H1 (cell line): ENCODE data around the gene KRT76. TPM values are rescaled to one million over a fixed set of nuclear protein-coding genes. Genes with fewer than 3 reads are reported as not detected.

Experiments used
- JUND ChIP-seq: IDR thresholded peaks from 2 replicates; pipeline ENCODE4 v1.6.1; 2011; ENCODE audit warnings: mild to moderate bottlenecking, improper control_type of control experiment, low read length
- PHF8 ChIP-seq: fragments of 200-600 bp; sonication (generic); conservative IDR thresholded peaks from 2 replicates; pipeline ENCODE4 v1.7.1; 2012; ENCODE audit warnings: low read depth, mild to moderate bottlenecking, inconsistent platforms, low read length, moderate library complexity
- POU5F1 ChIP-seq: IDR thresholded peaks from 2 replicates; pipeline ENCODE4 v1.6.1; 2011; ENCODE audit warnings: low read depth, mild to moderate bottlenecking, low read length, moderate library complexity
- RBBP5 ChIP-seq: IDR thresholded peaks from 2 replicates; pipeline ENCODE4 v1.7.1; 2012; ENCODE audit warnings: low read depth, mild to moderate bottlenecking, inconsistent platforms, low read length, moderate library complexity, borderline replicate concordance
- RFX5 ChIP-seq: IDR thresholded peaks from 2 replicates; pipeline ENCODE4 v1.6.1; 2011; ENCODE audit warnings: low read depth, low read length, improper control_type of control experiment, borderline replicate concordance
- RXRA ChIP-seq: IDR thresholded peaks from 2 replicates; pipeline ENCODE4 v1.6.1; 2011; ENCODE audit warnings: low read depth, mild to moderate bottlenecking, low read length, moderate library complexity; ENCODE audit not compliant: insufficient read depth
- TAF1 ChIP-seq: IDR thresholded peaks from 2 replicates; pipeline ENCODE4 v1.6.1; 2011; ENCODE audit warnings: mild to moderate bottlenecking, low read depth, low read length
- polyA plus RNA-seq, 7 experiments: library from polyadenylated mRNA; depleted of rRNA in 3 of 7; stranded (reverse) in 5 of 7; unstranded in 2 of 7; fragments of >200 nt in 5 of 7; fragments of 200-250 nt in 2 of 7; gene quantifications; 1 replicate in 5 of 7; 2 replicates in 1 of 7; 4 replicates in 1 of 7; pipeline versions ENCODE4 v1.2.1 to v1.2.3, GENCODE V29; 2011 to 2013; ENCODE audit warnings: missing spikeins in 2 of 7, mixed read lengths in 2 of 7
- total RNA-seq: library from RNA; stranded (reverse); fragmentation: NEBNext Ultra II Directional; extraction: Animal tissue kit (Norgen Biotek cat#: 25700); gene quantifications from 2 replicates; pipeline ENCODE4 v1.2.1, GENCODE V29; 2021
- TF ChIP-seq, protein P1 (sequence below): fragments of 300-600 bp; sonication (generic); IDR thresholded peaks from 2 replicates; pipeline ENCODE4 v1.7.1; 2012; ENCODE audit warnings: low read length, moderate library complexity, mild to moderate bottlenecking, inconsistent platforms; ENCODE audit not compliant: insufficient replicate concordance

Gene KRT76
- total and polyA plus RNA-seq, 2 of the 8 experiments (the other 6 are each of a cell fraction or from before 2014, with no cell fraction given) = not detected

DNA sequence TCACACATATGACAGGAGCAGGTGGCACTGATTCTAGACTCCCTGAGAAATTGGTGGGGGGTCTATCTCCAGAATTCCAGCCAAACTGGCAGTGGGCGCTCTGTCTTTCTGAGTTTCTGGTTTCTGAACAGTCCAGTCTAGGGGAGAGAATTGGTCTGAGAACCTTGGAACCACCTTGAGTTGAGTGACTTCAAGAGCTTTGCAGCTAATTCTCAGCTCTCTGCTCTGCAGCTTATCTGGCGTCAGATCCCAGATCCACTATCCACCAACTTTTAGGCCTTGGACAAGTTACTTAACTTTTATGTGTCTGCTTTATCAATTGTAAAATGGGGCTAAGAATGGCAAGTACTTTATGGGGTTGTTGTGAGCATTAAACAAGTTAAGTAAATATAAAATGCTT, 1.7 kb upstream of the KRT76 start (continued):
- TF ChIP-seq, protein P1, sequence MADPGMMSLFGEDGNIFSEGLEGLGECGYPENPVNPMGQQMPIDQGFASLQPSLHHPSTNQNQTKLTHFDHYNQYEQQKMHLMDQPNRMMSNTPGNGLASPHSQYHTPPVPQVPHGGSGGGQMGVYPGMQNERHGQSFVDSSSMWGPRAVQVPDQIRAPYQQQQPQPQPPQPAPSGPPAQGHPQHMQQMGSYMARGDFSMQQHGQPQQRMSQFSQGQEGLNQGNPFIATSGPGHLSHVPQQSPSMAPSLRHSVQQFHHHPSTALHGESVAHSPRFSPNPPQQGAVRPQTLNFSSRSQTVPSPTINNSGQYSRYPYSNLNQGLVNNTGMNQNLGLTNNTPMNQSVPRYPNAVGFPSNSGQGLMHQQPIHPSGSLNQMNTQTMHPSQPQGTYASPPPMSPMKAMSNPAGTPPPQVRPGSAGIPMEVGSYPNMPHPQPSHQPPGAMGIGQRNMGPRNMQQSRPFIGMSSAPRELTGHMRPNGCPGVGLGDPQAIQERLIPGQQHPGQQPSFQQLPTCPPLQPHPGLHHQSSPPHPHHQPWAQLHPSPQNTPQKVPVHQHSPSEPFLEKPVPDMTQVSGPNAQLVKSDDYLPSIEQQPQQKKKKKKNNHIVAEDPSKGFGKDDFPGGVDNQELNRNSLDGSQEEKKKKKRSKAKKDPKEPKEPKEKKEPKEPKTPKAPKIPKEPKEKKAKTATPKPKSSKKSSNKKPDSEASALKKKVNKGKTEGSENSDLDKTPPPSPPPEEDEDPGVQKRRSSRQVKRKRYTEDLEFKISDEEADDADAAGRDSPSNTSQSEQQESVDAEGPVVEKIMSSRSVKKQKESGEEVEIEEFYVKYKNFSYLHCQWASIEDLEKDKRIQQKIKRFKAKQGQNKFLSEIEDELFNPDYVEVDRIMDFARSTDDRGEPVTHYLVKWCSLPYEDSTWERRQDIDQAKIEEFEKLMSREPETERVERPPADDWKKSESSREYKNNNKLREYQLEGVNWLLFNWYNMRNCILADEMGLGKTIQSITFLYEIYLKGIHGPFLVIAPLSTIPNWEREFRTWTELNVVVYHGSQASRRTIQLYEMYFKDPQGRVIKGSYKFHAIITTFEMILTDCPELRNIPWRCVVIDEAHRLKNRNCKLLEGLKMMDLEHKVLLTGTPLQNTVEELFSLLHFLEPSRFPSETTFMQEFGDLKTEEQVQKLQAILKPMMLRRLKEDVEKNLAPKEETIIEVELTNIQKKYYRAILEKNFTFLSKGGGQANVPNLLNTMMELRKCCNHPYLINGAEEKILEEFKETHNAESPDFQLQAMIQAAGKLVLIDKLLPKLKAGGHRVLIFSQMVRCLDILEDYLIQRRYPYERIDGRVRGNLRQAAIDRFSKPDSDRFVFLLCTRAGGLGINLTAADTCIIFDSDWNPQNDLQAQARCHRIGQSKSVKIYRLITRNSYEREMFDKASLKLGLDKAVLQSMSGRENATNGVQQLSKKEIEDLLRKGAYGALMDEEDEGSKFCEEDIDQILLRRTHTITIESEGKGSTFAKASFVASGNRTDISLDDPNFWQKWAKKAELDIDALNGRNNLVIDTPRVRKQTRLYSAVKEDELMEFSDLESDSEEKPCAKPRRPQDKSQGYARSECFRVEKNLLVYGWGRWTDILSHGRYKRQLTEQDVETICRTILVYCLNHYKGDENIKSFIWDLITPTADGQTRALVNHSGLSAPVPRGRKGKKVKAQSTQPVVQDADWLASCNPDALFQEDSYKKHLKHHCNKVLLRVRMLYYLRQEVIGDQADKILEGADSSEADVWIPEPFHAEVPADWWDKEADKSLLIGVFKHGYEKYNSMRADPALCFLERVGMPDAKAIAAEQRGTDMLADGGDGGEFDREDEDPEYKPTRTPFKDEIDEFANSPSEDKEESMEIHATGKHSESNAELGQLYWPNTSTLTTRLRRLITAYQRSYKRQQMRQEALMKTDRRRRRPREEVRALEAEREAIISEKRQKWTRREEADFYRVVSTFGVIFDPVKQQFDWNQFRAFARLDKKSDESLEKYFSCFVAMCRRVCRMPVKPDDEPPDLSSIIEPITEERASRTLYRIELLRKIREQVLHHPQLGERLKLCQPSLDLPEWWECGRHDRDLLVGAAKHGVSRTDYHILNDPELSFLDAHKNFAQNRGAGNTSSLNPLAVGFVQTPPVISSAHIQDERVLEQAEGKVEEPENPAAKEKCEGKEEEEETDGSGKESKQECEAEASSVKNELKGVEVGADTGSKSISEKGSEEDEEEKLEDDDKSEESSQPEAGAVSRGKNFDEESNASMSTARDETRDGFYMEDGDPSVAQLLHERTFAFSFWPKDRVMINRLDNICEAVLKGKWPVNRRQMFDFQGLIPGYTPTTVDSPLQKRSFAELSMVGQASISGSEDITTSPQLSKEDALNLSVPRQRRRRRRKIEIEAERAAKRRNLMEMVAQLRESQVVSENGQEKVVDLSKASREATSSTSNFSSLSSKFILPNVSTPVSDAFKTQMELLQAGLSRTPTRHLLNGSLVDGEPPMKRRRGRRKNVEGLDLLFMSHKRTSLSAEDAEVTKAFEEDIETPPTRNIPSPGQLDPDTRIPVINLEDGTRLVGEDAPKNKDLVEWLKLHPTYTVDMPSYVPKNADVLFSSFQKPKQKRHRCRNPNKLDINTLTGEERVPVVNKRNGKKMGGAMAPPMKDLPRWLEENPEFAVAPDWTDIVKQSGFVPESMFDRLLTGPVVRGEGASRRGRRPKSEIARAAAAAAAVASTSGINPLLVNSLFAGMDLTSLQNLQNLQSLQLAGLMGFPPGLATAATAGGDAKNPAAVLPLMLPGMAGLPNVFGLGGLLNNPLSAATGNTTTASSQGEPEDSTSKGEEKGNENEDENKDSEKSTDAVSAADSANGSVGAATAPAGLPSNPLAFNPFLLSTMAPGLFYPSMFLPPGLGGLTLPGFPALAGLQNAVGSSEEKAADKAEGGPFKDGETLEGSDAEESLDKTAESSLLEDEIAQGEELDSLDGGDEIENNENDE = no peak
- no peak for TF ChIP-seq JUND
- TF ChIP-seq RFX5 = no peak
- no peak for TF ChIP-seq RBBP5
- no peak for TF ChIP-seq POU5F1
- TF ChIP-seq TAF1 = no peak
- no peak for TF ChIP-seq RXRA
- TF ChIP-seq PHF8 = no peak
